CD1c-positive myeloid dendritic cell (primary cell): ENCODE data around the gene OR1D5.
"Not testable (repeated sequence)": the region's sequence is repeated elsewhere in the genome, so short reads cannot be mapped to it uniquely, and the experiment has no call there.

Experiments used
- DNase-seq: peaks from one replicate; pipeline ENCODE4 v3.0.0-alpha.2; 2016; ENCODE audit errors: extremely low spot score

The OR1D5 gene

GRCh38 chr17:3032258-3033247 lies 30.9 kb downstream of the OR1D5 start:
- DNase-seq: no peak

GRCh38 chr17:3030852-3031470 lies 32.4 kb downstream of the OR1D5 start:
- DNase-seq: not testable (repeated sequence)

DNA sequence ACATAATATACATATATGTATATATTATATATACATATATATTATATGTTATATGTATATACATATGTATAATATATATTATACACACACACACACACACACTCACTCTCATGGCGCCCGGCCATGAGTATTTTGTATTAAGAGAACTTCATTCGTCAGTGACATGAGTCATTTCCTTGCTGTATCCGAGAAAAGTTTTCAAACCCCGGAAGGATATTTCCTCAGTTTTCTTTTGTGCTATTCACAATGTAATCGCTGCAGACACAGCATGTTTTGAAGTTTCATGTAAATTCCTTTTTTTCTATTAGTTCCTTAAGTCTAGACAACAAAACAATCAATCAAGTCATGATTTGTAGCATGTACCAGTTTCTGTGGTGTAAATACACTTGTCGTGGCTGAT lies 33.3 kb downstream of the OR1D5 start:
- peak; percentile 4 for DNase-seq

- no peak for DNase-seq
These were observed 34.0 kb downstream of the OR1D5 start for GRCh38 chr17:3029213-3029913.

DNA sequence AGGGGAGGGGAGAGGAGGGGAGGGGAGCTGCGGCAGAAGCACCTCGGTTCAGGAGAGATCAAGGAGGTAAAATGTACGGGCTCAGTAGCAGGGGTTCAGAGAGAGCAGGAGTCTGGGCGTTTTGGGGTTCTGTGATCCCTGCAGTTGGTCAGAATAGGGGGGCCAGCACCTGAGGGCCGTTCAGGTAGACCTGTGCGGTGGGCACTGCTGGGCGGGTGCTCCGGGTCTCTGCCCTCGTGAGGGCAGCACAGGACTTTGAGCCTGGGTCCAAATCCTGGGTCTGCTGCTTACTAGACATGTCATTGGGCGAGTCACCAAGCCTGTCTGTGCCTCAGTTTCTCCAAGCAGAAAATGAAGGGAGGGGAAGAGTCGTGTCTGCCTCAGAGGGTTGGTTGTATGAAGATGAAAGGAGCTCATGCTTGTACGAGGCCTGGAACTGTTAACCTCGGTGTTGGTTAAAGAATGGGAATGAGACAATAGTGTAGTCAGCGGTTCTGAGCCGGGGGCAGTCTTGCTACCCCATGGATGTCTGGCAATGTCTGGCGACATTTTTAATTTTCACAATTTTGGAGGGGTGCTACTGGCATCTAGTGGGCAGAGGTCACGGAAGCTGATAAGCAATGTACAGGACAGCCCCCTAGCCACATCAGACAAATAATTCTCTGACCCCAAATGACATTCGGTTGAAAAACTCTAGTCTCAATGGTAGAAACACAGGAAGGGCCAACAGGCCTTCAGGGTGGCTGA lies 35.4 kb downstream of the OR1D5 start:
- DNase-seq: no peak

DNA sequence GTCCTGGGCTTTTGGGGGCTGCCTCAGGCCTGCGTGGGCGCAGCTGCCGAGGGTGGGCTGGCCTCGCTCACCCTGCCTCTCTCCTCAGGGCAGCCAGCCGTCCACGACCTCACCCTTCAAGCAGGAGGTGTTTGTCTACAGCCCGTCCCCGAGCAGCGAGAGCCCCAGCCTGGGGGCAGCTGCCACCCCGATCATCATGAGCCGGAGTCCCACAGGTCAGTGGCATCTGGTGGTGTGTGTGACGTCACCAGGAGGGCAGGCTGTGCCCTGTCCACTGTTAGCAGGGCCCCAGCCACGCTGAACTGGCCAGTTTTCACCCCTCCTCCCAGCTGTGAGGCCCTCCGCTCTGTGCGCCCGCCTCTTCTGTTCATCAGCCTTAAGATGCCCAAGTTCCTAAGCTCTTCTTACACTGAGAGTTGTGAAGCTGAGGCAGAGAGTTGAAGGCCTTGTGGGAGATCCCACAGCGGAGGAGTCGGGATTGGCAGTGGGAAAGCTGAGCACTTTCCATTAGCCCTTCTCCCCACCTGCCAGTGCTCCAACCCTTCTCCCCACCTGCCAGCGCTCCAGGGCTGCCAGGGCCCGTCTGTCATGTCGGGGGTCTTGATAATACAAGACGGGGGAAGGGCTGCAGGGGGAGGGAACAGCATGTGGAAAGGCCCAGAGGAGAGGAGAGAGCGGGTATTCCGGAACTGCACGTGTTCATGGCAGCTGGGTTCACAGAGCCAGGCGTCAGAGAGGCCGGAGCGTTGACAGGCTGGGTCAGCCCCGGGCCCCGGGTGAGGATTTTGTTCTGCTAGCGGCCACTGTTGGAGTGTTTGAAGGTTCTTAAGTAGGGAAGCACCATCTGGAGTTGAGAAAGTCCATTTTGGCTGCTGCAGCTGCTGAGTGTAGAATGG lies 36.3 kb downstream of the OR1D5 start:
- DNase-seq: no peak

DNA sequence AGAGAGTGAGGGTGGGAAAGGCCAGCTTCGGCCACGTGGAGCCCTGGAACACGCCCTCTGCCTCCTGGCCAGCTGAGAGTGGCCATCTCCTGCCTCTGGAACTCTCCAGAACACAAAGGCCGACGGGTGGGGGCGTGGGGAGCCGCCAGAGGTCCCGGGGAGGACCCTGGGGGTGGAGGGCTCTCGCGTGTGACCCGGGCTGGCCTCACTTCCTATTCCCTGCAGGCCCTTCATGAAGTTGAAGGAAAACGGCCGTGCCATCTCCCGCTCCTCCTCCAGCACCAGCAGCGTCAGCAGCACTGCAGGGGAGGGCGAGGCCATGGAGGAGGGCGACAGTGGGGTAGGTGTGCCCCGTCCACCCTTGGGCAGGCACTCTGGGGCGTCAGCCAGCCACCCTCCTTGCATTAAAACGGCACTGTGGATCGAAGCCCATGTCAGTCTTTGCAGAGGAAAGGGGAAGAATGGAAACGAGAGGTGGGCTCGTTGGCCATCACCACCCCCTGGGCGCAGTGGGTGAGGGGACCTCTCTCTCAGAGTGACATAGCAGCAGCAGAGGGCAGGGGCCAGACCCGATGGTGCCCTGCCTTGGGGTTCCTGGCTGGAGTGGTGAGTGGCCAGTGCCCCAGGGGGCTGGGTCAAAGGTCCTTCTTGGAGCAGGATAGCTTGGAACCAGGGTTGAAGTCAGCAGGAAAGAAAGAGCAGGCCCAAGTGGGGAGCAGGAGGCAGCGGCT lies 37.1 kb downstream of the OR1D5 start:
- DNase-seq: no peak

DNA sequence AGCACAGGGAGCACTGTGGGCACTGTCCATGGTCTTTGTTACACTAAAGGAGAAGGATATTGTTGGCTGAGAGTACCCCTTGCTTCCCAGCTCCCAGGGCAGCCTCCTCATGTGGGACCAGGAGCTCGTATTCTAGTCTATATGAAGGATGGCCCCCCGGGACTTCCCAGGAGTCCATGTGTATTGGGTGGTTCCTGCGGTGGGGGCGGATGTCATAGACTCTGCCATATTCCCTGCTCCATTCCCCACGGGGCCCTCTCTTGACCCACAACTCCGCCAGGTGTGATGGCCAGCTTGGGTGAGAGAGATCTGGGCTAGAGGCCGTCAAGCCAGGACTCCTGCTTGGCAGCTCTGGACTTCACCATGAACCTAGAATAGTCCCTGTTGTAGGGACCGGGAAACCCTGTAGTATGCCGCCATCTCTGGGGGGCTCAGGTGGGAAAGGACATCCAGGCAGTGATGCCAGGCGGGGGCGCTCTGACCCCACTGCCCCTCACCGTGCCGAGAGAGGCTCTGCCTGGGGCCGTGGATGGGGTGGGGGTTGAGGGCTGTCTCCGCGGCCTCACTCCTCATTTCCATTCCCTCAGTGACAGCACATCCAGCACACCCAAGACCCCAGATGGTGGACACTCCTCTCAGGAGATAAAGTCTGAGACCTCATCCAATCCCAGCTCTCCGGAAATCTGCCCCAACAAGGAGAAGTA lies 37.8 kb downstream of the OR1D5 start:
- DNase-seq: no peak

DNA sequence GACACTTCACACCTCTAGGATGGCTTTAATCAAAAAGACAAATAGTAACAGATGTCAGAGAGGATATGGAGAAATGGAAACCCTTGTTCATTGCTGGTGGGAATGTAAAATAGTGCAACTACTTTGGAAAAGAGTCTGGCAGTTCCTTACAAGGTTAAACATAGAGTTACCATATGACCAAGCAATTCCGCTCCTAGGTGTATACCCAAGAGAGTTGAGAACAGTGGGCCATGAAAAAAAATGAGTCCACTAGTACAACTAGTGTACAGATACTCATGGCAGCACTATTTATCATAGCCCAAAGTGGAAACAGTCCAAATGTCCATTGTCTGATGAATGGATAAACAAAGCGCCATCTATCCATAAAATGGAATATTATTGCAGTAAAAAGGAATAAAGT lies 39.1 kb downstream of the OR1D5 start:
- no peak for DNase-seq

- no peak for DNase-seq
These were observed 41.2 kb downstream of the OR1D5 start for GRCh38 chr17:3022197-3022596.

DNA sequence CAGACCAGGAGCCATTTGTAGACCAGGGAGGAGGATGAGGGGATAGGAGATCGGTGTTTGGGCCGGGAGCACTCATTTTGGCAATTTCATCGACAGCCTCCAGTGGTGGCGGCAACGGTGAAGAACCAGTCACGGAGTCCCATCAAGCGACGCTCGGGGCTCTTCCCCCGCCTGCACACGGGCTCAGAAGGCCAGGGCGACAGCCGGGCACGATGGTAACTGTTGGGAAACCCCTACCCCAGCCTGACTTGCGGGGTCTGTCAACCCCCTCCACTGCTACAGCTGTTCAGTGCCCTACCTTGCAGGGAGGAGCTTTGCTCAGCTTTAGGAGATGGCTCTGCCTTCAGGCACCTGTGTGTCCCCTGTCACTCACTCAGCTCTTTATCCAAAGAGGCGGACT lies 43.0 kb downstream of the OR1D5 start:
- no peak for DNase-seq

- no peak for DNase-seq
These were observed 43.6 kb downstream of the OR1D5 start for GRCh38 chr17:3019761-3020160.

DNA sequence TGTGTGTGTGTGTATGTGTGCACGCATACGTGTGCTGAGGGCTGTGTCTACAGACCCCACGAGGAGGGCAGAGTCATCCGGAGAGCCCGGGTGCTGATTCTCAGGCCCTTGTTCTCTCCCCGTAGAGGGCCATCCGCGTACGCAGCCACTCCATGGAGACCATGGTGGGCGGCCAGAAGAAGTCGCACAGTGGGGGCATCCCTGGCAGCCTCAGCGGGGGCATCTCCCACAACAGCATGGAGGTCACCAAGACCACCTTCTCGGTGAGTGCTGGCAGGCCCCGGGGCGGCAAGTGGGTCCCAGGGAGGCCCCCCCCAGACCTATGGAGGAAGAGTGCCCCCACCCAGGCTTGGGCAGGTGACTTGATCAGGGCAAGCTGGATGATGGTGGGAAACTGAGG lies 45.5 kb downstream of the OR1D5 start:
- no peak for DNase-seq

DNA sequence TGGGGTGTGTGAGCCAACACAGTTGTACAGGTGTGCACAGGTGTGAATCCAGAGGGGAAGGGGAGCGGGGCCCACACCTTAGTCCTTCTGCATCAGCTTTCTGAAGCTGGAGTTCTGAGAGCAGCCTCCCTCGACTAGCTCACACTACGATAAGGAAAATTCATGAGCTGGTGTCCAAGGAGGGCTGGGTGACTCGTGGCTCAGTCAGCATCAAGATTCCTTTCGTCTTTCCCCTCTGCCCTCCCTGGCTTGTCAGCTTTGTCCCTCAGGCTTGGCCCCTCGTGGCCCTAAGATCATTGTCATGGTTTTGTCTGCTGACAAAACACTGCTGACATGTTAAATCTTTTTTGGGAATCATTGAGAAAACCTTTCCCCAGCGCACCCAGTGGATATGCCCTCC lies 47.5 kb downstream of the OR1D5 start:
- DNase-seq: no peak

DNA sequence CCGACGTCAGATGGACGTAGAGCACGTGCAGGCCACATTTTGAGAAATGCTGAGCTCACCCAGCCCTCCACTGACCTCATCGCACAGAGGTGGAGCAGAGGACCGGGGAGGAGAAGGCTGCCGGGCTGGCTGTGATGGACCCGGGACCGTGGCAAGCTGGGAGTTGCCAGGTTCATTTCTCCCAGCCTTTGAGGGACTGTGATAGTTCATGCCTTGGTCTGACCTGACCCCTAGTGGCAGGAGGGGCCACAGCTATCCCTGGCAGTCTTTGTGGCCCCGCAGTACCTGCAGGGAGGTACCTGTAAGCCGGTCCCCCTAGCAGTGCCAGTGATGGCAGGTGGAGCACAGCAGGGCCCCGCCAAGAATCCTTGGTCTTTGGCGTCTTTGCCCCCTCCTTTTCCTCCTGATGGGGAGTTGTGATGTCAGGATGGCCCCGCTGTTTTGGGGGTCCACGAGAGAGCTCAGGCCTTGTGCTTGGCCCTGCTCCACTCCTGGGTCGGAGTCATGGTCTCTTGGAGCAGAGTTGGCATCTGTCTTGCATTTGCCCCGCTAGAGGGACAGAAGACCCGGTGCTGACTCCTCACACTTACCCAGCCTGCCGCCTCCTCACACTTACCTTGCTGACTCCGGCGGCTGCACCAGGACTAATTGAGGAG lies 50.4 kb downstream of the OR1D5 start:
- DNase-seq: peak; percentile 55
